H1 (cell line): ENCODE measurements around the gene RERG. TPM values are rescaled to one million over a fixed set of nuclear protein-coding genes. Genes with fewer than 3 reads are reported as not detected.

Experiments
- CTCF ChIA-PET: fragments of 300-600 bp; sonication (Branson Sonifier 250); formaldehyde crosslinking; loops from one replicate; lab custom pipeline; 2021; ENCODE audit not compliant: partially characterized antibody; lab: Charles Lee
- POLR2A ChIA-PET: fragments of 300-600 bp; sonication (Branson Sonifier 250); formaldehyde crosslinking; loops from one replicate; lab custom pipeline; 2021; ENCODE audit warnings: inconsistent platforms; ENCODE audit not compliant: partially characterized antibody; lab: Charles Lee
- DNase-seq, 2 experiments: peaks; one replicate each; pipeline versions ENCODE4 v3.0.0 to v3.0.0-alpha.2; 2010 to 2022; ENCODE audit warnings: low spot score in 2 of 2, low read depth in 1 of 2, mixed read lengths in 1 of 2
- FAIRE-seq: peaks from 2 replicates; lab custom pipeline; 2011; peaks lifted over from hg19 to GRCh38; lab: Jason Lieb, UNC
- H2AFZ ChIP-seq: 2 replicates; pipeline ENCODE4 v1.8.1; 2012; ENCODE audit warnings: low read length, inconsistent platforms
- H2AK5ac ChIP-seq: 2 replicates; pipeline ENCODE4 v1.6.1; 2013; ENCODE audit warnings: low read depth, low read length
- H2BK120ac ChIP-seq: replicated peaks from 2 replicates; pipeline ENCODE3; 2013; ENCODE audit warnings: low read depth, low read length, inconsistent platforms
- H2BK12ac ChIP-seq: 2 replicates; pipeline ENCODE4 v1.6.1; 2013; ENCODE audit warnings: low read depth, low read length
- H2BK15ac ChIP-seq: 2 replicates; pipeline ENCODE4 v1.6.1; 2013; ENCODE audit warnings: low read length
- H2BK20ac ChIP-seq: 2 replicates; pipeline ENCODE4 v1.6.1; 2013; ENCODE audit warnings: low read length
- H2BK5ac ChIP-seq: 2 replicates; pipeline ENCODE4 v1.6.1; 2013; ENCODE audit warnings: low read depth, low read length
- H3K14ac ChIP-seq: 2 replicates; pipeline ENCODE4 v1.6.1; 2013; ENCODE audit warnings: inconsistent platforms; ENCODE audit not compliant: insufficient read length
- H3K18ac ChIP-seq: 2 replicates; pipeline ENCODE4 v1.6.1; 2013; ENCODE audit warnings: low read length; ENCODE audit errors: extremely low read depth
- H3K23ac ChIP-seq: 2 replicates; pipeline ENCODE4 v1.6.1; 2013; ENCODE audit warnings: inconsistent platforms; ENCODE audit not compliant: insufficient read length
- H3K23me2 ChIP-seq: 2 replicates; pipeline ENCODE4 v1.6.1; 2013; ENCODE audit warnings: low read depth, low read length
- H3K27ac ChIP-seq: 2 replicates; pipeline ENCODE4 v1.6.1; 2011; ENCODE audit warnings: low read depth, low read length, inconsistent platforms
- H3K27me3 ChIP-seq, 4 experiments: replicated peaks in 1 of 4; 1 replicate in 1 of 4; 2 replicates in 3 of 4; pipeline versions ENCODE4 v1.6.1 to v1.8.1; 2011 to 2013; ENCODE audit warnings: low read length in 3 of 4, mild to moderate bottlenecking in 3 of 4, inconsistent platforms in 2 of 4, mixed read lengths in 2 of 4, moderate library complexity in 1 of 4; ENCODE audit not compliant: control insufficient read depth in 3 of 4, insufficient read depth in 3 of 4; ENCODE audit errors: extremely low read depth in 1 of 4
- H3K36me3 ChIP-seq, 4 experiments: 2 replicates each; pipeline versions ENCODE4 v1.6.1 to v1.8.1; 2011 to 2013; ENCODE audit warnings: mild to moderate bottlenecking in 4 of 4, low read length in 3 of 4, moderate library complexity in 2 of 4, control low read depth in 1 of 4, inconsistent platforms in 1 of 4; ENCODE audit not compliant: insufficient read depth in 4 of 4, control insufficient read depth in 2 of 4
- H3K4ac ChIP-seq: replicated peaks from 2 replicates; pipeline ENCODE3; 2013; ENCODE audit warnings: low read length, low read depth, mixed read lengths, inconsistent platforms; ENCODE audit not compliant: insufficient read length
- H3K4me1 ChIP-seq, 4 experiments: replicated peaks in 1 of 4; 1 replicate in 1 of 4; 2 replicates in 3 of 4; pipeline versions ENCODE4 v1.6.1 to v1.8.1; 2011 to 2013; ENCODE audit warnings: low read length in 3 of 4, inconsistent platforms in 2 of 4, mixed read lengths in 1 of 4; ENCODE audit not compliant: insufficient read depth in 4 of 4, control insufficient read depth in 3 of 4
- H3K4me2 ChIP-seq, 2 experiments: 2 replicates each; pipeline versions ENCODE4 v1.6.1 to v1.8.1; 2011 to 2013; ENCODE audit warnings: low read depth in 2 of 2, low read length in 2 of 2, control low read depth in 1 of 2, inconsistent platforms in 1 of 2, mild to moderate bottlenecking in 1 of 2; ENCODE audit not compliant: insufficient read depth in 1 of 2
- H3K4me3 ChIP-seq, 4 experiments: fragments of 200-600, 300-600 bp in 1 of 4; sonication (generic), shearing (Covaris generic), sonication (Bioruptor Twin) in 1 of 4; 2 replicates each; pipeline versions ENCODE4 v1.5.1 to v1.8.1; 2011 to 2016; ENCODE audit warnings: low read length in 4 of 4, low read depth in 3 of 4, control low read depth in 2 of 4, inconsistent platforms in 2 of 4, mild to moderate bottlenecking in 2 of 4, mixed read lengths in 1 of 4, moderate library complexity in 1 of 4; ENCODE audit not compliant: insufficient read depth in 2 of 4; ENCODE audit errors: extremely low read depth in 1 of 4
- H3K56ac ChIP-seq: replicated peaks from 2 replicates; pipeline ENCODE3; 2013; ENCODE audit warnings: low read depth, mild to moderate bottlenecking, mixed read lengths, low read length, inconsistent platforms; ENCODE audit not compliant: insufficient read length
- H3K79me1 ChIP-seq: 2 replicates; pipeline ENCODE4 v1.6.1; 2013; ENCODE audit warnings: low read depth, low read length, control low read depth
- H3K79me2 ChIP-seq, 2 experiments: 2 replicates each; pipeline versions ENCODE4 v1.6.1 to v1.8.1; 2012 to 2013; ENCODE audit warnings: low read length in 2 of 2, mild to moderate bottlenecking in 2 of 2, inconsistent platforms in 1 of 2; ENCODE audit not compliant: insufficient read depth in 2 of 2, control insufficient read depth in 1 of 2
- H3K9ac ChIP-seq, 4 experiments: replicated peaks in 1 of 4; 1 replicate in 1 of 4; 2 replicates in 3 of 4; pipeline versions ENCODE4 v1.6.1 to v1.8.1; 2011 to 2013; ENCODE audit warnings: low read depth in 3 of 4, low read length in 3 of 4, control low read depth in 2 of 4, mild to moderate bottlenecking in 2 of 4, moderate library complexity in 2 of 4, inconsistent platforms in 1 of 4; ENCODE audit errors: extremely low read depth in 1 of 4
- H3K9me3 ChIP-seq, 2 experiments: 2 replicates each; pipeline versions ENCODE4 v1.6.1 to v1.8.1; 2012 to 2013; ENCODE audit warnings: mild to moderate bottlenecking in 2 of 2, moderate library complexity in 2 of 2, control low read depth in 1 of 2, inconsistent platforms in 1 of 2, low read depth in 1 of 2, low read length in 1 of 2, mixed read lengths in 1 of 2; ENCODE audit not compliant: insufficient read depth in 2 of 2
- H4K20me1 ChIP-seq, 2 experiments: replicated peaks in 1 of 2; 2 replicates each; pipeline versions ENCODE3 to v1.8.1; 2011 to 2013; ENCODE audit warnings: inconsistent platforms in 2 of 2, low read length in 2 of 2, mild to moderate bottlenecking in 1 of 2; ENCODE audit not compliant: insufficient read depth in 2 of 2, control insufficient read depth in 1 of 2
- H4K5ac ChIP-seq: 2 replicates; pipeline ENCODE4 v1.6.1; 2013; ENCODE audit warnings: low read length, low read depth, mixed read lengths, inconsistent platforms; ENCODE audit not compliant: insufficient read length
- H4K8ac ChIP-seq: 2 replicates; pipeline ENCODE4 v1.8.0; 2013; ENCODE audit warnings: mild to moderate bottlenecking, moderate library complexity, low read length, inconsistent platforms; ENCODE audit not compliant: insufficient read depth; ENCODE audit errors: extremely low read depth
- H4K91ac ChIP-seq: replicated peaks from 2 replicates; pipeline ENCODE3; 2013; ENCODE audit warnings: low read length, mixed read lengths, inconsistent platforms; ENCODE audit not compliant: insufficient read length
- BRCA1 ChIP-seq: IDR thresholded peaks from 2 replicates; pipeline ENCODE4 v1.6.1; 2012; ENCODE audit warnings: low read depth, low read length, improper control_type of control experiment
- EP300 ChIP-seq, 2 experiments: IDR thresholded peaks; 1 replicate in 1 of 2; 2 replicates in 1 of 2; pipeline ENCODE4 v1.6.1; 2011 to 2012; ENCODE audit warnings: low read depth in 2 of 2, low read length in 2 of 2, mild to moderate bottlenecking in 2 of 2, borderline replicate concordance in 1 of 2, inconsistent platforms in 1 of 2, moderate library complexity in 1 of 2
- KDM4A ChIP-seq: IDR thresholded peaks from one replicate; pipeline ENCODE4 v1.7.1; 2012; ENCODE audit warnings: low read depth, mild to moderate bottlenecking, moderate library complexity, low read length, inconsistent platforms; ENCODE audit not compliant: severe bottlenecking
- NANOG ChIP-seq: IDR thresholded peaks from 2 replicates; pipeline ENCODE4 v1.6.1; 2011; ENCODE audit warnings: low read length, low read depth, mild to moderate bottlenecking, inconsistent platforms; ENCODE audit not compliant: insufficient read depth, poor library complexity, severe bottlenecking
- NRF1 ChIP-seq: IDR thresholded peaks from 2 replicates; pipeline ENCODE4 v1.6.1; 2011; ENCODE audit warnings: mild to moderate bottlenecking, low read depth, low read length, improper control_type of control experiment
- RFX5 ChIP-seq: IDR thresholded peaks from 2 replicates; pipeline ENCODE4 v1.6.1; 2011; ENCODE audit warnings: low read depth, low read length, improper control_type of control experiment, borderline replicate concordance
- SP1 ChIP-seq: IDR thresholded peaks from 2 replicates; pipeline ENCODE4 v1.6.1; 2011; ENCODE audit warnings: low read depth, low read length
- WGBS, 2 experiments: shearing (Covaris generic) in 1 of 2; methylation state at CpG; one replicate each; pipeline versions ENCODE4 v1.1.6 to v1.1.7; 2013 to 2015; ENCODE audit warnings: low lambda C conversion rate in 2 of 2, mixed read lengths in 2 of 2, inconsistent platforms in 1 of 2, low coverage in 1 of 2, missing lambda C conversion rate in 1 of 2; ENCODE audit not compliant: insufficient replicate concordance in 2 of 2, insufficient coverage in 1 of 2, insufficient read length in 1 of 2; ENCODE audit errors: extremely low coverage in 1 of 2, missing lambda C conversion rate in 1 of 2; 5-methylcytosine and 5-hydroxymethylcytosine counted together
- polyA plus RNA-seq, 7 experiments: library from polyadenylated mRNA; depleted of rRNA in 3 of 7; stranded (reverse) in 5 of 7; unstranded in 2 of 7; fragments of >200 nt in 5 of 7; fragments of 200-250 nt in 2 of 7; gene quantifications; 1 replicate in 5 of 7; 2 replicates in 1 of 7; 4 replicates in 1 of 7; pipeline versions ENCODE4 v1.2.1 to v1.2.3, GENCODE V29; 2011 to 2013; ENCODE audit warnings: missing spikeins in 2 of 7, mixed read lengths in 2 of 7
- total RNA-seq: library from RNA; stranded (reverse); fragmentation: NEBNext Ultra II Directional; extraction: Animal tissue kit (Norgen Biotek cat#: 25700); gene quantifications from 2 replicates; pipeline ENCODE4 v1.2.1, GENCODE V29; 2021
- TF ChIP-seq, protein P1 (sequence below): IDR thresholded peaks from 2 replicates; pipeline ENCODE4 v1.6.1; 2012; ENCODE audit warnings: low read length, inconsistent platforms

Gene RERG
- total and polyA plus RNA-seq, 2 of the 8 experiments (the other 6 are each of a cell fraction or from before 2014, with no cell fraction given), result 0.12 to 0.86 TPM

DNA sequence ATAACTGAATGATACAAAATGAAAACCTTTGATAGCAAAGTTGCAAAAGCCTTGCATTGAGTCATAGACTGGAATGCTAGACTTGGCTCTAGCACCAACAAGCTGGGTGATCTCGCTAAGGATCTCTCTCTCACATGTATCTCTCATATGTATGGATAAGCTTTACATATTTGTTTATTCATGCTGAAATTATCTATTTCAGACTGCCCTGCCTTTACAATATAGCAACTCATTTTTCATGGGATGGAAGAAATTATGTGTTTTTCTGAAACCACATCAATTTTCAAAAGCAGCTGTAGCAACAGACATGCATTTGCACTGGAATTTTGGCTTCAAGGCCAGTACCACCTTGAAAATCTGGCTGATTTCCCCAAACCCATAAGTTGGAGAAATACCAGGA lies 11.4 kb downstream of the RERG start:
- no peaks in the 10 kb centered on the region for H4K20me1 ChIP-seq
- H3K4me3 ChIP-seq, result no peak overlapping the region
- H3K56ac ChIP-seq, result no peak overlapping the region
- no peak overlapping the region for H3K4me2 ChIP-seq
- no peaks in the 10 kb centered on the region for H3K79me2 ChIP-seq
- no peak overlapping the region for H3K18ac ChIP-seq
- no peak overlapping the region for H2BK120ac ChIP-seq
- H3K79me1 ChIP-seq, result no peaks in the 10 kb centered on the region
- H4K5ac ChIP-seq, result no peak overlapping the region
- no peak overlapping the region for H3K9ac ChIP-seq
- H4K8ac ChIP-seq, result no peak overlapping the region
- no peak overlapping the region for H2AK5ac ChIP-seq
- H3K23ac ChIP-seq, result no peak overlapping the region
- H3K36me3 ChIP-seq, result no peaks in the 10 kb centered on the region
- no peak overlapping the region for H2BK20ac ChIP-seq
- H2AFZ ChIP-seq, result no peak overlapping the region
- DNase-seq (no peak), FAIRE-seq (no peak)
- no peak overlapping the region for H2BK5ac ChIP-seq
- no peak overlapping the region for H3K4ac ChIP-seq
- 100% methylated on average over 1 of the region's 1 CpG; no CpG with 5 or more reads in 1 of the 2 experiments for WGBS, 2 experiments
- H3K23me2 ChIP-seq, result no peaks in the 10 kb centered on the region; the same call in 1 of the 2 replicates
- H3K14ac ChIP-seq, result no peak overlapping the region
- H3K27me3 ChIP-seq, result no peaks in the 10 kb centered on the region
- no peak overlapping the region for H2BK12ac ChIP-seq
- no peak overlapping the region for H2BK15ac ChIP-seq
- no peak overlapping the region for H3K27ac ChIP-seq
- H4K91ac ChIP-seq, result no peak overlapping the region
- TF ChIP-seq KDM4A, result no peak
- TF ChIP-seq, protein P1, sequence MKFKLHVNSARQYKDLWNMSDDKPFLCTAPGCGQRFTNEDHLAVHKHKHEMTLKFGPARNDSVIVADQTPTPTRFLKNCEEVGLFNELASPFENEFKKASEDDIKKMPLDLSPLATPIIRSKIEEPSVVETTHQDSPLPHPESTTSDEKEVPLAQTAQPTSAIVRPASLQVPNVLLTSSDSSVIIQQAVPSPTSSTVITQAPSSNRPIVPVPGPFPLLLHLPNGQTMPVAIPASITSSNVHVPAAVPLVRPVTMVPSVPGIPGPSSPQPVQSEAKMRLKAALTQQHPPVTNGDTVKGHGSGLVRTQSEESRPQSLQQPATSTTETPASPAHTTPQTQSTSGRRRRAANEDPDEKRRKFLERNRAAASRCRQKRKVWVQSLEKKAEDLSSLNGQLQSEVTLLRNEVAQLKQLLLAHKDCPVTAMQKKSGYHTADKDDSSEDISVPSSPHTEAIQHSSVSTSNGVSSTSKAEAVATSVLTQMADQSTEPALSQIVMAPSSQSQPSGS, result no peak
- no peak for TF ChIP-seq BRCA1
- no peak for TF ChIP-seq EP300 (IDR thresholded peaks at IDR 0.05; ENCODE audit: borderline replicate concordance in 1 of 2, low read depth in 2 of 2, low read length in 2 of 2)
- TF ChIP-seq NANOG, result no peak
- no peak for TF ChIP-seq SP1
- TF ChIP-seq NRF1, result no peak
- no peak for TF ChIP-seq RFX5
- TF ChIP-seq, all 59 proteins: peak for 0
- ChIA-PET POLR2A (no interaction called here), CTCF (interaction anchor here (1.0 to 1.3 kb wide), 2 partner anchors 12 kb away, joined by 3 to 4 read pairs; partner anchors contain the start of gene RERG)
- Histone ChIP-seq H3K9me3 (no peaks in the 10 kb centered on the region), H3K4me1 (peaks cover 0 to 6% (median 3%) of the 10 kb centered on the region in 4 experiments; a peak in 4 of 7 replicates)
